GM19467 (cell line): ENCODE measurements around the gene GRID1.

Experiments
- ATAC-seq: cut with Tn5 transposase; IDR thresholded peaks from one replicate; pipeline ENCODE4 v1.9.1; 2021; ENCODE audit warnings: mild to moderate bottlenecking, moderate library complexity; ENCODE audit not compliant: unreplicated experiment

Gene GRID1

DNA sequence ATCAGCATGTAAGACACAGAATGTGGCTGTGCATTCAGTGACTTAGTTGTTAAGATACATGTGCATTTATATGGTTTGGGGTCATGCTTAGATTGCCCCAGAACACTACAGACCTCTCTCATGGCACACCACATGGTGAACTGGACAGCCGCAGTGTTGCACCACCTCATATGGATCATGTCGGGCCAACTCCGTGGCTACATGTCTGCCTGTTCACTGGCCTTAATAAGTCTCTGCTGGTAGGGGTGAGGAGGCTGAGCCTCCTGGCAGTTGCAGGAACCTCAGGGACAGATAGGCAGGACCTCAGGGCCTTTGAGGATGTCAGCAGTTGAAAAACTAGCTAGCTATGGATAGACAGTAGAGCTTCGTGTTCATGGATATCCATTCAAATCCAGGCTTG is 751.0 kb downstream of the GRID1 start:
- ATAC-seq: no peak

GRCh38 chr10:85614981-85615380 is 751.6 kb downstream of the GRID1 start:
- ATAC-seq: no peak

DNA sequence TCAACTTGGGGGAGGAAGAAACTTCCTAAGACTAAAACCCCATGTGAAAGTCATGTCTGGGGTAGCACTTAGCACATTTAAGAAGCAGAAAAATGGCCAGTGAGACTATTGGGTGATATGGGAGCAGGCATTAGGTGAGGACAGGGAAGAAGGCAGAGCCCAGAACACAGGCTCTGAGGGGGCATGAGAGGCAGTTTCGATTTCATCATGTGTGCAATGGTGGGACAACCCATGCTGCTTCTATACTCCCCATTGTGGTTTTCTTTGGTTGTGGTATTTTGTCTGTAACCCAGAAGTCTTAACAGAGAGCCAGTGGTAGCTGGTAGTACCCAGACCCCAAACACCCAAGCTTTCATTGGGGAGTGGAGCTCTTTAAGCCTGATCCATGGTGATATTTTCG is 752.0 kb downstream of the GRID1 start:
- no peak for ATAC-seq

DNA sequence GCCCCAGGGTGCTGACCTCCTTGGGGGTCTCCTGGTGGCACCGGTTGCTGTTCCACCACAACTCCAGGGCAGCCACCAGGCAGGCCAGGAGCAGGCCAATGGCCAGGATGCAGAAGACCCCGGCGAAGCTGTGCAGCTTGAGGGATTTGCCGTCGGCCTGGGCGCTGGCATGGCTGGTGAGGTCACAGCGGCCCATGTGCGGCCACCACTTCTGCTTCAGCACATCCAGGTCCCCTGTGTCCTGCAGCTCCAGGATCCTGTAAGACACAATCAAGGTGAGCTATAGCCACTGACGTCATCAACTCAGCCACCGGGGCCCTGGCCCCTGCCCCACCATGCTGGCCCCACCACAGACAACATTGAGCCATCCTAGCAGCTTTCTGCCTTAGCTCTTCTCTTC is 753.2 kb downstream of the GRID1 start:
- no peak for ATAC-seq

- ATAC-seq: peak; percentile 45
Measured at GRCh38 chr10:85612833-85613232, 753.8 kb downstream of the GRID1 start.

DNA sequence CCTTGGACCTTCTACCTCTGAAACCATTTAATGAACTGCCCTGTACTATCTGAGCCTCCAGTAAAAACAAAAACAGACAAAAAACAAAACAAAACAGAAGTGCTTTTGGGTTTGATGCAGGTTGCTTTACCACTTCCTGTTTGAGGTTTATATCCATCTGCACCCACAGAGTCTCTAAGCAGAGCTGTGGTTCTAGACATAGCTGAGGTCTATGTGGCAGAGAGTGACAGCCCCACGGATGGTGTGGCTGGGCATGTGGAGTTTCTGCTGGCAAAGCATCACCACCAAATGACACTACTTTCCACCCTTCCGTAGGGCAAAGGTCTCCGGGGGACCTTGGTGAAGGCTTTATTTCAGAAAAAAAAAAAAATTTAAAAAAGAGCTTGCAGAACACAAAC is 754.2 kb downstream of the GRID1 start:
- ATAC-seq: peak; percentile 96

- ATAC-seq: no peak
Measured at GRCh38 chr10:85611746-85612377, 754.7 kb downstream of the GRID1 start.

- ATAC-seq: no peak
Measured at GRCh38 chr10:85611093-85611740, 755.4 kb downstream of the GRID1 start.

GRCh38 chr10:85610381-85611092 is 756.1 kb downstream of the GRID1 start:
- ATAC-seq: no peak

DNA sequence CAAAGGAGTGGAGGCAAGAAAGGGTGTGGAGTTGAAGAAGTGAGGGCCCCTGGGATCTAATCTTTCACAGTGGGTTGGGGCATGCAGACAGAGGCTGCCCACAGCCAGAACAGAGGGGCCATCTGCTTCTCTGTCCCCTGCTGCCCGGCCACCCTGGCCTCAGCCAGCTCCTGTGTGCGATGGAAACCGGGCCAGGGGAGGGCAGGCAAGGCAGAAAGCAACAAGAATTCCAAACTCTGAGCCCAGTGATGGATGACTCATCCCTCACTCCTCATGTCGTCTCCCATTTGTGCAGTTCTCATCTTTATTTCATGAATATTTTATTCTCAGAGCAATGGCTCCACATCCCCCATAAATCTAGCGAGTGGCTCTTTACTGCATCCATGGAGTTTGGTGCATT is 757.1 kb downstream of the GRID1 start:
- no peak for ATAC-seq

- ATAC-seq: no peak
Measured at GRCh38 chr10:85608706-85609105, 757.9 kb downstream of the GRID1 start.

GRCh38 chr10:85607043-85607695 is 759.4 kb downstream of the GRID1 start:
- ATAC-seq: no peak

DNA sequence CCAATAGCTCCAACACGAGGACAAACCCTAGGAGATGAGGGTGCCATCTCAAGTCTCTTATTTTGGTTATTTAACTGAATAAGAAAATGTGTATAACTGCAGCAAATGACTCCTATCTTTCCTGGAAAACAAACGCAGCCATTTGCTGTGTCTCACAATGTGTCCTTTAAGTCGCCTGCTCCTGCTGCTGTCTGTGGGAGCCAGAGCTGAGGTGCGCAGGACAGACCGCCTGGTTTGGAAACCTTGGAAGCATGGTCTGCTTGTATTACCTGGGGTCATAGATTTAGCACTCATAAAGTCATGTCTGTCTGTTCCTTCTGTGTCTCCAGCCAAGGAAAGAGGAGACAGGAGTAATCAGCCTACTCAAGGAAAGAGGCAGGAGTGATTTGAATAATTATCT is 760.2 kb downstream of the GRID1 start:
- ATAC-seq: no peak

- no peak for ATAC-seq
Measured at GRCh38 chr10:85604884-85605283, 761.7 kb downstream of the GRID1 start.

DNA sequence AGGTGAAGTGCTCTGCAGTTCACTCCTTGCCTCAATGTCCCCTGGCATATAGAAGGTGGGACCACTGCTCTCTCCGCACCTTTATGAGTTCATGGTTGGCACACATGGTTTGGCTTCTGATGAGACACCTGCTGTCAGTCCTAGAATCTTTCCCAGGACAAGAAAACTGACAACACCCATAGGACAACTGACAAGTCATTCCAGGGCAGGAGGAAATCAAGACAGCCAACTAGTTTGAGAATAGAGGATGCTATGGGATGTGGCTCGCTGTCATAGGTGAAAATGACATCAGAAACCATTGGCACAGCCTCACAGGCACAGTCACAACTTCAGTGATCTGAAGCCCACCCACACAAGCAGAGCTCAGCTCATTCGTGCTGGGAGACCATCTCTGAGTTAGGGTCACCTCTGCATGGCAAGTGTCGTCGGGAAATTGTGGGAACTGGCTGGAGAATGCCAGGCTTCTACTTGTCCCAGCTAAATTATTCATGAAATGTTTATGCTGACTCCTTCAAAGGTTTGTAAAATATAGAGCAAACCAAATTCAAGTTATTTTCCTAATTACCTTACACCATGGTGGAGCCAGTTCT is 762.4 kb downstream of the GRID1 start:
- no peak for ATAC-seq

DNA sequence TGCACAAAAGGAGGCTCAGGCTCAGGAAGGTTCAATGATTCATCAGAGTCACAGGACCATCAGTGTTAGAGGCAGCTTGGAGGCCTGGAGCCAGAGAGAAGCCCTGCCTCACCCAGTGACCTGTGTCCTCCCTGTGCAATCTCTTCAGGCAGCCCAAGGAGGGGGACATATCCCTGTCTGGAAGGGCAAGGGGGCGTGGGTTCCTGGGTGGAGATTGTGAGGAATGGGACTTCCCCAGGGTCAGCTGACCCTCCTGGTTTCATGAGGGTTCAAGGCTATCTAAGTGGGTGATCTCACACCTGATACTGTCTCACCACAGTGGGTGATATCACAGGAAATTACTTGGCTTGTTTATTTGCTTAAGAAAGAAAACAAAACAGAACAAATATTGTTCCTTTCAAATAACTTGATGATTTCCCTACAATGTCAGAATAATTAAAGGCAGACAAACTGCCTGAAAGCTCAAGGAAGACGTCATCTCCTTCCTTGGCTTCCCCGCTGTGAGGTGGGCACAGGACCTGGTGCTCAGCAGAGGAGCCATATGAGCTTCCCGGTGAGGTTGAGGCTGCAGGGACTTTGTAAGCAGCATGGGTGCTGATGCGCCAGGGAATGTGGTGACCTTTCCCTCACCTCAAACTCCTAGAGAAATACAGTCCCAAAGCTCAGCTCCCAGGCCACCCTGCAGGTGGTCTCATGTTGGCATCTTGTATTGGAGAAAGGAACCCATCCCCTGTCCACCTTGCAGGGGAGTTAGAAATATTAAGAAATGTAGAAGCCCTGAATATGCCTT is 763.2 kb downstream of the GRID1 start:
- ATAC-seq: no peak

GRCh38 chr10:85602713-85603112 is 763.9 kb downstream of the GRID1 start:
- no peak for ATAC-seq

GRCh38 chr10:85602306-85602705 is 764.3 kb downstream of the GRID1 start:
- no peak for ATAC-seq

GRCh38 chr10:85601526-85601925 is 765.1 kb downstream of the GRID1 start:
- ATAC-seq: no peak

GRCh38 chr10:85600744-85601081 is 765.9 kb downstream of the GRID1 start:
- no peak for ATAC-seq
